GM19467 (cell line): Measurements from ENCODE around the gene YIPF1.
A peak's percentile ranks its signal among the peaks of the same experiment; 100 is the strongest.

Experiments used
- ATAC-seq: cut with Tn5 transposase; IDR thresholded peaks from one replicate; pipeline ENCODE4 v1.9.1; 2021; ENCODE audit warnings: mild to moderate bottlenecking, moderate library complexity; ENCODE audit not compliant: unreplicated experiment

Gene YIPF1

DNA sequence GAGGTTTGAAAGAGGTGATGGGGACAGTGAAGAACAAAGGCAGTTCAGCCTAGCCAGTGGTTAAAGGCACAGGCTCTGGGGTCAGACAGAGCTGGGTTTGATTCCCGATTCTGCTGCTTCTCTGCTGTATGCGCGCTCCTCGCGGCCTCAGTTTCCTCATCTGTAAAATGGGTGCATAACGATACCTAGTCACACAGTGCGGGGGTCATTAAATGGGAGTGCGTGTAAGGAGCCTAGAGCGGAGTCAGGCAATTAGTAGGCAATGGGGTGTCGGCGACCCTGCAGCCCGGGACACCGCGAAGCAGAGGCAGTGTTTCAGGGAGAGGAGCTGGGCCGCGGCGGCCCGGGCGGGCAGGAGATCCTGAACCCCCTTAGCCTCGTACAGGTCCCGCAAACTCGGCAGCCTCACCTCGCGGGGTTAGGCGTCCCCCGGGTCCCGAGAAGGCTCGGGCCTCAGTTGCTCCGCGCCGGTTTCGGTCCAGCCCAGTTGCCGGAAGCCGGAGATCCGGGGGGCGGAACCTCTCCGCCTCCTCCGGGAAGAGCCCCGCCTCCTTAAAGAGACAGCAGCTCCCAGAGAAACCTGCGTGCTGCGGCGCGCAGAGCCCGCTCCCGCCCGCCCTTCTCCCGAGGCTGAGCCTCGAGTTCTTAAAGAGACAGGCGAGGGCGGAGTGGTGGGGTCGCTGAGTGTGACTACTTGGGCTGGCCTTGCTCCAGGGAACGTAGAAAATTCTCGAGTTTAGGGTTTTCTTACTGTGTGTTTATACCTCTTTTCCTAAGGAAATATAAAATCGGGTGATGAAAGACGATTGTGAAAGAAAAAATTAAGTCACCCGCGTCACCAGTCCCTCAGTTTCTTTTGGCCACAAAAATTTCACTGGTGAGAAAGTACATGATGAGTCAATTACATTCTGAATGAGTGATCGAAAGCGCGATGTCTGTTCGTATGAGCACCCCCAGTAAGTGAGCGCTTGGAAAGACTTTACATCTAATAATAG, at the start of gene YIPF1:
Gene YIPF1 (minus strand): TSS at position 494 of the 995 bp plus-strand sequence. CDS start 860 bp downstream, outside the sequence.
- peak; percentile 85 for ATAC-seq

DNA sequence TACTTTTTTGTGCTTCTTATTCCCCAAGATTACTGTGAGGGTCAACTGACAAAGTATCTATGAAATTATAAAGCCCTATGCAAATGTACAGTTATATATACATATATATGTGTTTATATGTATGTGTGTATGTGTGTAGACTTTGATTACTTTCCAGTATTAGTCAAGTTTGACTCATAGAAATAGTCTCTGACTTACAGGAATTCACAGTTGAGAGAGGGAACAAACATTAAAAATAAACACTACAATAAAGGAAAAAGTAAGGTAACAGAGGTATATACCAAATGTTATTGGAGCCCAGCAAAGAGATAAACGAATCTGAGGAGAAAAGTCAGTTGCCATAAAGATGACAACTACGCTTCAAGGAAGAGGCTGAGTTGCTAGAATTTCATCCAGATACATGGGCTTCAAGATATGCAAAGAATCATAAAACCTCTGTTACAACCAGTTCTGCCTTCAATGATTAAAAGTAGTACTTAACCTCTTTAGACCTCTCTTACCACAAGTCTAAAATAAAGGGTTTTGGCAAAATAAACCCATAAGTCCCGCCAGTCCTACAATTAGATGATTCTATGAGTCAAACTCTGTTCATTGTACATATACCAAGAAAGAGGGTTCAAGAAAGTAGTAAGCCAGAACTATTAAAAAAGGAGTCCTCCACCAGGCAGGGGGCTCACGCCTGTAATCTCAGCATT, 48.7 kb upstream of the YIPF1 start:
- no peak for ATAC-seq

DNA sequence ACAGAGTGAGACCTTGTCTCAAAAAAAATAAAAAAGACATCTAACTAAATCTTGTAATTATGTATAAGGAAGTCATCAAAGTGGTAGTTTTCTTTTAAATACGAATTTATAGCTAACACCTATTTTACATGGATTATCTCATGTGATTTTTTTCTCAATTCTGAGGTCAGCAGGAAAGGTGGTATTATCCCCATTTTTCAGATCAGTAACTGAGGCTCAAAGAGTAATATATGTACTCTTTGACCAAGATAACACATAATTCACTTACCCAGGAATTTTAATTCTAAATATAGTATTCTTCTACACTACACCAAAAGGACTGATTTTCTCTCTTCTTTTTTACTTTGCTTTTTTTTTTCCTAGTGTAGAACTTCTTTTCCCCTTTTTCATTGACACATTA, 46.8 kb upstream of the YIPF1 start:
- no peak for ATAC-seq

DNA sequence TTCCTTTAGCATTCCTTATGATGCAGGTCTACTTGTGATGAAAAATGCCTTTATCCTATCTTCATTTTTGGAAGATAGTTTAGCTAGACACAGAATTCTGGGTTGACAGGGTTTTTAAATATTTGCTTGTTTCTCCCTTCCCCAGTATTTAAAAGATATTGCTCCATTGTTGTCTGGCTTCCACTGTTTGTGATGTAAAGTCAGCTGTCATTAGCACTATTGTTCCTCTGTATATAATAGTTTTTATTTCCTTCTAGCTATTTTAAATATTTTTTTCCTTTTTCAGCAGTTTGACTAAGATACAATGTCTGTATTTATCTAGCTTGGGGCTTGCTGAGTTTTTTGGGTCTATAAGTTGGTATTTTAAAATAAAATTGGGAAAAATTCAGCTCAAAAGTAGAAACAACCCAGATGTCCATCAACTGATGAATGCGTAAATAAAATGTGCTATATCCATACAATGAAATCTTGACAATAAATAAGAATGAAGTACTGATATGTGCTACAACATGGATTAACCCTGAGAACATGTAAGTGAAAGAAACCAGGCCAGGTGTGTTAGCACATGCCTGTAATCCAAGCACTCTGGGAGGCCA, 44.7 kb upstream of the YIPF1 start:
- ATAC-seq, result no peak

DNA sequence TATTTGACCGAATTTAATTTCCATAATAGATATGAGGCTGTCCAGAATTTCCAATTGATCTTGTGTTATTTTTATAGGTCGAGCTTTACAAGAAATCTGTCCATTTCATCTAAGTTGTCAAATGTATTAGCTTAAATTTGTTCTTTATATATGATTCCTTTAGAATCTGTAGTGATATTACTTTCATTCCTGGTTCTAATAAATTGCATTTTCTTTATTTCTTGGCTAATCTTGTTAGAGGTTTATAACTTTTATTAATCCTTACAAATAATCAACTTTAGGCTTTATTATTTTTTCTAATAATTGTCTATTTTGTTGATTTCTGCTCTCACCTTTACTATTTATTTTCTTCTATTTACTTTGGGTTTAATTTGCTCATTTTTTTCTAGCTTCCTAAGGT, 41.9 kb upstream of the YIPF1 start:
- no peak for ATAC-seq

DNA sequence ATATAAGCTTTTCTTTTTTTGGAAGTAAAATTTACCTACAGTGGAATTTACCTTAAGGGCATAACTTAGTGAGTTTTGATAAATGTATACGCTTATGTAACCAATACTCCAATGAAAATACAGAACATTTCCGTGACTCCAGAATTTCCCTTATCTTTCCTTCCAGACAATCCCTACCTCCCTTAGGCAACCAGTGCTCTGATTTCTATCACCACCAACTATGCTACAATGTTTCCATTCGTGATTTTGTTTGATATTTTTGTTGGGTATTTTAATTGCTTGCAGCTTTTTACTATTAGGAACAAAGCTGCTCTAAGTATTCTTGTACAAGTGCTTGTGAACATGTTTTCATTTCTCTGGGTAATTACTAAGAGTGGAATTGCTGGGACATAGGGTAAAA, 41.3 kb upstream of the YIPF1 start:
- no peak for ATAC-seq

DNA sequence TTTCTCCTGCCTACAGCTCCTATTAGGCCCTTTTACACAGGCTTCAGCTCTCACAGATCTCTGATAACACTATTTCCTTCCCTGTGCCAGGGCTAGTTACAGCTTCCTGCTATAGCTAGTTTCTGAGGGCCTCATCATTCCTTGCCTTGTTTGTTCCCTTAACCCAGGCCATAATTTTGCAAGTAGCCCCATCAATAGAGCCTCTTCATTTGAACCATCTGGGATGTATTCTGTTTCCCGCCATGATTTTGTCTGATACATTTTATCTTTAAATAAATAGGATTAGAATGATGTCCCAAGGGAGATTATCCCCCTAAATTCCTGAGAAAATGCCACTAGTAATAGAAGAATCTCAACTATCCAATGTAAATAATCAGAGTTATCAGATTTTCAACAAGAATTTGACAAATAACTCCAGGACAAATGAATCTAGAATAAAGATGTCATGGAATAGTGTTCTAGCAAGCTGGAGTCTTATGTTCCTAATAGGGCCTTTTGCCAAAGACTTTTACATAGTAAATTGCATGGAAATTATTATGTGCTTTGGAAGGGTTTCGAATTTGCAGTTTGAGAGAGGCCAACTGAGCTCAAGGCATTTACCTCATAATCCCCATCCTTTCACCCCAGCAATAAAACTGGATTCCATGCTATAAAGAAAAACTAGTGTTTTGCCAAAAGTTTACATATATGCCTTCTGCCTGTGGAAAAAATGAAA, 39.8 kb upstream of the YIPF1 start:
- no peak for ATAC-seq

DNA sequence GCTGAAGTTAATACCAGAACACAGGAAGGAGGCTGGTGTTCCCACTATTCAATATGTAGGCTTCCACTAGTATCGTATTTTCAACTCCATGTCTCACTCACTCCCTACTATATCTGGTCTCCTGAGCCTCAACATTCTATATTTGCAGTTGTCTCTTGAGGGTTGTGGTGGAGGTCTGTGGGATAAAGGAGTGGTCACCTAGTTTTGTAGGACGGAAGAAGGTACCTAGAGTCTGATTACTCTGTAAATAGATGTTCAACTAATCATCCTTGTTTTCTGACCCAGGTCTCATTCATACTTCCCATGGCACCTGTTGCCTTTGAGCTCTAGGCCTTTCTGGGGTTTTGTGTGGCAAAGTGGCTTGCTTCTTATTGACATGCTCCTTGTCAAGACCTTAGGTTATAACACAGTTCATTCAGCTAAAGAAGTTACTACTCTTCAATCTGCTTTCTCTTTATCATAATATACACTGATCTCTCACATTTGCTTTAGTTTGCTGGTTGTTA, 37.8 kb upstream of the YIPF1 start:
- ATAC-seq, result no peak

DNA sequence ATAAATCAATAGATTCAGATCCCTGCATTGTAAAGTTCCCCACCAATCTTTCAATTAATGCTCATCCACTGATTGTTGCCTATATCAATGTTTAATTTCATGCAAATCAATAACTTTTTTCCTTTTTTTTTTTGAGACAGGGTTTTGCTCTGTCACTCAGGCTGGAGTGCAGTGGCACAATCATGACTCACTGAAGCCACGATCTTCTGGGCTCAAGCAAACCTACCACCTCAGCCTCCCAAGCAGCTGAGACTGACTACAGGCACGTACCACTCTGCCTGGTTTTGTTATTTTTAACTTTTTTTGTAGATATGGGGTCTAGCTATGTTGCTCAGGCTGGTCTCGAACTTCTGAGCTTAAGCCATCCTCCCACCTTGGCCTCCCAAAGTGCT, 30.1 kb upstream of the YIPF1 start:
- ATAC-seq, result no peak

DNA sequence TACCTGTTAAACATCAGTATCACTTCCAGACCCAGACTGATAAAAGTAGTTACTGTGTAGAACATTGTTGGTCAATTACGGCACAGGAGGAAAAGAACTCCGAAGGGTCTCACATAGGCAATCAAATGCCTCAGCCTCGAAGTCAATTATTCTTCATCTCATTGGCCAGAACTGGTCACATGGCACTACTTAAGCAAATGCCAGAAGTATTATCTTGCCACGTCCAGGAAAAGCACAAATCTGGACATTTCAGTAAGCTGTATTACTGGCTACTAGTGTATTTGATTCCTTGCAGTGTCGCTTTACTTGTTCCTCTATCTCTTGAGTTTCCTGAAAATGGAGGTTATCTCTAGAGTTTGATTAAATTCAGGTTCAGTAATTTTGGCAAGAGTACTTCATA, 28.7 kb upstream of the YIPF1 start:
- ATAC-seq, result no peak

DNA sequence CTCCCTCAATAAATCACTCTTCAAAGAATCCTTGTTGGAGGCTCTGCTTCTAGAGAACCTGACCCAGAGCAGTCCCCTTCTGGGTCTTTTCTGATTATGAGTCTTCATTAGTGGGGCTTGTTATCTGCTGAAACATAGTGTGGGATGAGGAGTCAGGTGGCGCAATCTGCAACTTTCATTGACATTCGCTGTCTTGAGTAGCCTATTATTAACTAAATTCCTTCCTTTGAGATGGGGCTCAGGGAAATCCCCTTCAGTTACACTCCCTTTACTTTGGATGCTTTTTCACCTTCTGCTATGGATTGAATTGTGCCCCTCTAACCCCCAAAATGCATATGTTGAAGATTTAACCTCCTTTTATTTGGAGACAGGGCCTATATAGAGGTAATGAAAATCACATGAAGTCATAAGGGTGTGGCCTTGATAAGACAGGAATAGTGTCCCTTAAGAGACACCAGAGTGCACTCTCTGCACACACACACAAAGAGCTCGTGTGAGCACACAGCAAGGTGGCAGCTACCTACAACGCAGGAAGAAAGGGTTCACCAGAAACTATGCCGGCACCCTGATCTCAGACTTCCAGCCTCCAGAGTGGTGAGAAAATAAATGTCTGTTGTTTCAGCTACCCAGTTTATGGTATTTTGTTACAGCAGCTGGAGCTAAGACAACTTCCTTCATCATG, 23.9 kb upstream of the YIPF1 start:
- no peak for ATAC-seq

DNA sequence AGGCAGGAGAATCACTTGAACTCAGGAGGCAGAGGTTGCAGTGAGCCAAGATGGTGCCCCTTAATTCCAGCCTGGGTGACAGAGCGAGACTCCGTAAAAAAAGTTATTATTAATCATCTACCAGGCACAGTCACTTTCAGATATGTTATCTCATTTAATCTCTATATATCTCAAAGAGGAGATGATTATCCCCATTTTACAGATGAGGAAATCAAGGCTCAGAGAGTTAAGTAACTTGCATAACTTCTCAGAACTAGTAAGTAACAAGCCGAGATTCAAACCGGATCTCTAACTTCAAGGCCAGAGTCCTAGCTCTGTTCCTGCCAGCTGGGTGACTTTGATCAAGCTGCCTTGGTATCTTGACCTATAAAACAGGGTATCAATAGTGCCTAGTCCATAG, 21.8 kb upstream of the YIPF1 start:
- no peak for ATAC-seq

DNA sequence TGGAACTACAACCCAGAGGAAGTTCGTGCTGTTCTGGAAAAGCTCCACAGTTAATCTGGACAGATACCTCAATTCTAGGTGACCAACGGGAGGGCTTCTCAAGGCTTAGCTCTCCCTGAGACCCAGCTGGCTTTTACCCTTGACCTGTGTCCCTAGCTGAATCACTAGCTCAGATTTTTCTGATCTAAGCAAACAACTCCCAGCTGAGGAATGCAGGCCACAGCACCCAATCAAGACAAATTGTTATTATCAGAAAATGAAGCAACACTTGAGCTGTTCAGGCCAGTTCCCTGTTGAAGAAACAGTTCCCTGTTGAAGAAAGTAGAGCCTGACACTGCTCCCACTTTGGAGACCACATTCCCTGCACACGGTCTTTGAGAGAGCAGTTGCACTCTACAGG, 20.3 kb upstream of the YIPF1 start:
- no peak for ATAC-seq

DNA sequence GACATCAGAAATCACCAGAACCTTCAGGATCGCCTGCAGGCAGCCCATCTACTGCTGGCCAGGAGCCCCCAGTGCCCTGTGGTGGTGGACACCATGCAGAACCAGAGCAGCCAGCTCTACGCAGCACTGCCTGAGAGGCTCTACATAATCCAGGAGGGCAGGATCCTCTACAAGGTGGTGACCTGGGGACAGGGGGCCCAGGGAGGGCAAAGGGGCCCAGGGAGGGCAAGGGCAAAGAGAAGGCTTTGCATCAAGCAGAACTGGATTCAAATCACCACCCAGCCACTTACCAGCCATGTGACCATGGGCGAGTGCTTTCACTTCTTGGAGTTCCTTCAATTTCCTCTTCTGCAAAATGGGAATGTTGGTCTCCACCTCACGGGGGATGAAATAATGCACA, 16.5 kb upstream of the YIPF1 start:
- no peak for ATAC-seq

DNA sequence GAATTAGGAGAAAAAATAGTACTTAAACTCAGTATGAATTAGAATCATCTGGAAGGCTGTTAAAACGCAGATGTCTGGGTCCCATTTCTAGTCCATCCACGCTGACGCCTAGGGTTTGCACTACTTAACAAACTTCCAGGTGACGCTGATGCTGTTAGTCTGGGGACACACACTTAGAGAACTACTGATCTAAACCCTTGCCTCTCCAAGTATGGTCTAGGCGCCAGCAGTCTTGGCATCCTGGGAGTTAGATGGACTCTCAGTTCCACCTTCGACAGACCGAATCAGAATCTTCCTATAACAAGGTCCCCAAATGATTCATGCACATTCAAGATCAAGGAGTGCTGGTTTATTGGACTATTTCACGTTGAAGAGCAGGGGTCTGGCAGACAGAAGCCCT, 15.9 kb upstream of the YIPF1 start:
- ATAC-seq, result no peak

DNA sequence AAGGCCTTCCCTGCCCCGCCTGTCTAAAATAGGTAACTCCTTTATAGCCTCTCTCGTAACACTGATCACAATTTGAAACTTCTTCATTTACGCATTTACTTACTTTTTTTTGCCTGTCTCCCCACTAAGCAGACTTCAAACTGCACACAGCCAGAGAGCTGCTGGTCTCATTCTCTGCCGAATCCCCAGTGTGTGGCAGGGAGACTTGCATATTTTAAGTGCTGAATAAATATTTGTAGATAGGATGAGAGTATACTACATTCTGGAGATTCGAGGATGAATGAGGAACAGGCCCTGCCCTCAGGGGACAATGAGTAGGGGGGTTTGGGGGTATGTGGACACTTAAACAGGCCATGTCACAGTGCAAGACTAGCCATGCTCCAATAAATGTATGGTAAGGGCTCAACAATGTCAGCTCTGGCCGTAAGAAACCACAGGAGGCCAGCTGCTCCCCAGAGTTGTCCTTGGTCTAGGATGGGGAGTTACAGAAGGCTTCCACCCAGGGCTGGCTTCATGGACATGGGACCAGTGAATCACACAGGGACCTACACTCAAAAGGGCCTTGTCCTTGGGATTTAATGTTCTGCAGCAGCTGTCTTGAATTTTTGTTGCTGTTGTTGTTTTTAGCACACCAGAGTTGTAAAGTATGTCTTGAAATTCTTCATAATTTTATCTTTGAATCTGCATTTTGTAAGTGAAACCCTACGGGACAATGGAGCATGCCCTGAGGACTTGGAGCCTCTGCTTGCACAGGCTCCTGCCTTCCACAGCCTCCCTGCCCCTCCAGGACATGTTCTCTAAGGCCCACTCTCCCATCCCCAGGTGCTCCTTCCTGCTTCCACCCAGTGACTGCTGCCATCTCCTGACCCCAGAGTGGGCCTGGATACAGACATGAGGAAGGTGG, 12.9 kb upstream of the YIPF1 start:
- ATAC-seq, result no peak

DNA sequence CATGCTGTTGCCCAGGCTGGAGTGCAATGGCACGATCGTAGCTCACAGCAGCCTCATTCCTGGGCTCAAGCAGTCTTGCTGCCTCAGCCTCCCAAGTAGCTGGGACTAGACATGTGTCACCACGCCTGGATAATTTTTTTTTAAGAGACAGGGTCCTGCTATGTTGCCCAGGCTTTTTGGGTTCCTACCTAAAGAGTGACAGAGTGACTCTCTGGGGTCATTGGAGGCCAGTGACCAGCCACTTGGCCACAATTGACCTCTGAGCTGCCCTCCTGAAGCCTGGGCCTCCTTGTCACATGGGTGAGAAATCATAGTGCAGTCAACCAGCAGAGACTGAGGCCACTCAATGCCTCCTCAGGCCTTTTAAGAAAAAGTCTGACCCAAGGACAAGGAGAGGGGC, 10.1 kb upstream of the YIPF1 start:
- ATAC-seq, result no peak

DNA sequence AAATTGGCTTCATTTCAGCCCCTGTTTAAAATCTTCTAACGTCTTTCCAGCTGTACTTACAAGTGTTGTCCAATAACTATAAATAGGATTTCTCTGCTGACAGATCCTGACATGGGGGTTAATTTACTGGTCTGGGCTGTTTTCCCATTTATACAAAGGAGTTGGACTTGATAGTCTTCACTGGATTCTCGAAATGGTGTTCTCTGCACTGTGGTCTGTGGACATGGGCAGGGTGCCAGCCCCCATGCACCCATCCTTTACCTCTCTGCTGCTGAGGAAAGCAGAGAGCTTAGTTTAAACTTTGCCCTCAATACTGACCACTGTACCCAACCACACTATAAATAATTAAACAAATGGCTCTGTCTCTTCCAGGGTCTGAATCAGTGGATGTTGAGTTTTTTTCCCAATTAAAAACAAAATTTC, 9.6 kb upstream of the YIPF1 start:
- ATAC-seq, result no peak

DNA sequence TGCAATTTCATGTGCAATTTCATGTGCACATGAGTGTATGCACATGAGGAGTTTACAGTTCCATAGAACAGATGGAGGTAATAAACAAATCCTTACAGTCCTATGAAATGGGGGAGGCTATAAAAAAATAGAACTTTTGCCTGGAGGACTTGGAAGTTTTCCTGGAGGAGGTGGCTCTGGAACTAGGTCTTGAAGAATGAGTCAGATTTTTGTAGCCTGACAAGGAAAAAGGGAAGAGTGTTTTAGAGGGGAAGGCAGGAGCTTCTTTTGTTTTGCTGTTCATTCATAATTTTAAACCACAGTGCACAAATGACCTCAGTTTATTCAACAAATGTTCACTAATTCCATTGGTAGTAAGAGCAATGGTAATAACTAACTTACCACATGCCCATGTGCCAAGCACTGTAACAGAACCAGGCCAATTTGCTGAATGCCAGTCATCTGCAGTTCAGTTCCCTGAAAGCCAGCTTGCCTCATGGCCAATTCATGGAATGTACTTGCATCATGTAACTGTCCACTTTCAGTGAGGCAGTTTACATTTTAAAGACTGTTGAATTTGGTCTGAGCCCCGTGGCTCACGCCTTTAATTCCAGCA, 7.1 kb upstream of the YIPF1 start:
- no peak for ATAC-seq
